K562 (cell line): ENCODE measurements around the gene PLIN5. TPM values are rescaled to one million over a fixed set of nuclear protein-coding genes. Genes with fewer than 3 reads are reported as not detected.

Source experiments
- ATAC-seq: fragments of 200-7000 bp; cut with Tn5 transposase; 3 replicates; pipeline ENCODE4 v1.9.1; 2020; ENCODE audit warnings: moderate library complexity
- BruUV-seq: library from RNA; stranded (reverse); fragments of 400-500 nt; replicated peaks from 2 replicates; lab custom pipeline; 2021; lab: Mats Ljungman, UMichigan
- CTCF ChIA-PET: fragments of 300-600 bp; formaldehyde crosslinking; extraction: SDS; loops from one replicate; lab custom pipeline; 2021; ENCODE audit warnings: low intra/inter-chr PET ratio; lab: Yijun Ruan, JAX
- POLR2A ChIA-PET: fragments of 300-600, 350-650 bp; sonication (Branson Sonifier 250); formaldehyde crosslinking; extraction: SDS; loops from one replicate; lab custom pipeline; 2021; ENCODE audit warnings: antibody characterized with exemption, inconsistent platforms; lab: Yijun Ruan, JAX
- DNase-seq, 4 experiments: peaks; one replicate each; pipeline versions ENCODE4 v3.0.0 to v3.0.0-alpha.2; 2011 to 2018; ENCODE audit warnings: low spot score in 3 of 4, mixed read lengths in 3 of 4; ENCODE audit errors: extremely low read depth in 1 of 4
- FAIRE-seq: peaks from 2 replicates; lab custom pipeline; 2011; peaks lifted over from hg19 to GRCh38; lab: Jason Lieb, UNC
- H2AFZ ChIP-seq: 2 replicates; pipeline ENCODE4 v1.6.0; 2011; ENCODE audit warnings: low read depth, low read length, control low read depth, inconsistent platforms
- H3K27ac ChIP-seq: fragments of 200-600 bp; 3 replicates; pipeline ENCODE4 v1.8.0; 2011; ENCODE audit warnings: low read depth, mild to moderate bottlenecking, control low read depth, inconsistent platforms, low read length, moderate library complexity, mixed read lengths; ENCODE audit errors: extremely low read depth
- H3K27me3 ChIP-seq, 2 experiments: fragments of 300-600 bp in 1 of 2; 2 replicates in 1 of 2; 3 replicates in 1 of 2; pipeline versions ENCODE4 v1.6.0 to v1.8.0; 2011; ENCODE audit warnings: inconsistent platforms in 2 of 2, low read length in 2 of 2, mild to moderate bottlenecking in 1 of 2, mixed read lengths in 1 of 2, moderate library complexity in 1 of 2; ENCODE audit not compliant: control insufficient read depth in 2 of 2, insufficient read depth in 2 of 2
- H3K36me3 ChIP-seq: fragments of 300-600 bp; 3 replicates; pipeline ENCODE4 v1.8.0; 2011; ENCODE audit warnings: mild to moderate bottlenecking, low read length, inconsistent platforms; ENCODE audit not compliant: control insufficient read depth, insufficient read depth
- H3K4me1 ChIP-seq, 2 experiments: fragments of 200-600 bp in 1 of 2; replicated peaks in 1 of 2; 2 replicates in 1 of 2; 3 replicates in 1 of 2; pipeline versions ENCODE4 v1.5.1 to v1.8.0; 2011; ENCODE audit warnings: inconsistent platforms in 2 of 2, low read length in 2 of 2, mild to moderate bottlenecking in 1 of 2, mixed read lengths in 1 of 2, moderate library complexity in 1 of 2; ENCODE audit not compliant: control insufficient read depth in 2 of 2, insufficient read depth in 2 of 2
- H3K4me2 ChIP-seq: 2 replicates; pipeline ENCODE4 v1.6.1; 2011; ENCODE audit warnings: low read length, control low read depth, inconsistent platforms, mixed read lengths; ENCODE audit not compliant: insufficient read depth
- H3K4me3 ChIP-seq: fragments of 200-600 bp; sonication (generic), shearing (Covaris generic); 2 replicates; pipeline ENCODE4 v1.5.1; 2016; ENCODE audit warnings: control low read depth, inconsistent platforms
- H3K79me2 ChIP-seq: fragments of 200-600 bp; 3 replicates; pipeline ENCODE4 v1.8.0; 2011; ENCODE audit warnings: low read length, inconsistent platforms; ENCODE audit not compliant: control insufficient read depth, insufficient read depth
- H3K9ac ChIP-seq, 2 experiments: 2 replicates each; pipeline versions ENCODE4 v1.6.0 to v1.6.1; 2011; ENCODE audit warnings: low read depth in 2 of 2, low read length in 2 of 2, control low read depth in 1 of 2, inconsistent platforms in 1 of 2, mild to moderate bottlenecking in 1 of 2, mixed read lengths in 1 of 2; ENCODE audit not compliant: insufficient read depth in 1 of 2
- H3K9me1 ChIP-seq: one replicate; pipeline ENCODE4 v1.6.0; 2011; ENCODE audit warnings: inconsistent platforms, mild to moderate bottlenecking, low read length, moderate library complexity; ENCODE audit not compliant: control insufficient read depth, insufficient read depth
- H3K9me3 ChIP-seq: replicated peaks from 2 replicates; pipeline ENCODE4 v1.5.1; 2011; ENCODE audit warnings: low read depth, low read length, inconsistent platforms; ENCODE audit not compliant: control insufficient read depth, insufficient read depth
- H4K20me1 ChIP-seq: replicated peaks from 2 replicates; pipeline ENCODE4 v1.6.1; 2011; ENCODE audit warnings: low read length, inconsistent platforms, mixed read lengths; ENCODE audit not compliant: control insufficient read depth, insufficient read depth
- REST ChIP-seq, 2 experiments: fragments of 450-650 bp; formaldehyde crosslinking in 1 of 2; IDR thresholded peaks; 2 replicates each; pipeline versions ENCODE4 v1.4.0 to v1.6.1; 2014 to 2020; ENCODE audit warnings: mild to moderate bottlenecking in 2 of 2, borderline replicate concordance in 1 of 2, low read depth in 1 of 2
- ZSCAN32 ChIP-seq: fragments of 450-650 bp; formaldehyde crosslinking; IDR thresholded peaks from 2 replicates; pipeline ENCODE4 v1.4.0; 2020; ENCODE audit warnings: mild to moderate bottlenecking, moderate library complexity
- WGBS: fragments of 100-300 bp; shearing (Covaris generic); methylation state at CpG from one replicate; pipeline ENCODE4 v1.1.6; 2016; ENCODE audit warnings: low coverage, mixed read lengths; ENCODE audit not compliant: insufficient coverage; ENCODE audit errors: missing lambda C conversion rate; 5-methylcytosine and 5-hydroxymethylcytosine counted together
- in situ Hi-C: fragments of 300-500 bp; cut with MboI; formaldehyde crosslinking; loops from 4 replicates; pipeline ENCODE4 v1.15.0; 2018; ENCODE audit warnings: inconsistent platforms, mixed read lengths
- intact Hi-C: fragments of 100-400 bp; cut with micrococcal nuclease; formaldehyde crosslinking; loops from 2 replicates; pipeline ENCODE4 v1.14.2; 2022
- polyA plus RNA-seq, 8 experiments: library from polyadenylated mRNA; depleted of rRNA in 4 of 8; stranded (reverse) in 5 of 8; unstranded in 3 of 8; fragments of >200 nt; fragmentation: Nextera tagmentation in 2 of 8; fragmentation: Illumina TruSeq in 1 of 8; extraction: Ambion mirVana in 2 of 8; extraction: Trizol in 1 of 8; gene quantifications; 2 replicates each; pipeline versions ENCODE4 v1.2.1 to v1.2.3, GENCODE V29; 2011 to 2014; ENCODE audit warnings: inconsistent platforms in 1 of 8, missing spikeins in 1 of 8
- total RNA-seq, 7 experiments: library from RNA; depleted of rRNA in 6 of 7; stranded (reverse); fragments of >200 nt in 6 of 7; fragmentation: Illumina TruSeq in 2 of 7; extraction: Trizol in 2 of 7; gene quantifications; 2 replicates each; pipeline versions ENCODE4 v1.2.1 to v1.2.3, GENCODE V29; 2011 to 2021; ENCODE audit warnings: low replicate concordance in 1 of 7

The PLIN5 gene
- total and polyA plus RNA-seq, 9 of the 15 experiments (the other 6 are each of a cell fraction or from before 2014, with no cell fraction given), result 0.04 to 1.3 (median 0.50) TPM

GRCh38 chr19:4496304-4496703, 38.7 kb downstream of the PLIN5 start:
- H3K79me2 ChIP-seq, result no peaks in the 10 kb centered on the region
- H3K36me3 ChIP-seq, result peaks cover 69% of the 10 kb centered on the region
- no peaks in the 10 kb centered on the region for H3K27me3 ChIP-seq
- intact Hi-C loops, result no loop called here
- in situ Hi-C loops, result no loop called here
- ChIA-PET CTCF (no interaction called here), POLR2A (no interaction called here)
- no peaks in the 10 kb centered on the region for H3K9me1 ChIP-seq
- no peak overlapping the region for H3K4me2 ChIP-seq
- DNase-seq (no peak), ATAC-seq (no peak), FAIRE-seq (no peak)
- no TSS peak for BruUV-seq
- no peak overlapping the region for H3K27ac ChIP-seq
- H3K9ac ChIP-seq, result no peak overlapping the region
- peaks cover 0 to 14% of the 10 kb centered on the region in 2 experiments; a peak in 1 of 5 replicates for H3K4me1 ChIP-seq
- H4K20me1 ChIP-seq, result no peaks in the 10 kb centered on the region
- peaks cover 3% of the 10 kb centered on the region; the same call in 1 of the 2 replicates for H3K9me3 ChIP-seq
- TF ChIP-seq ZSCAN32 (CRISPR knock-in tag) (no peak), REST (IDR thresholded peaks at IDR 0.05; ENCODE audit: borderline replicate concordance) (no peak), REST (CRISPR knock-in tag; IDR thresholded peaks at IDR 0.05; ENCODE audit: low read depth) (no peak)
- H3K4me3 ChIP-seq, result no peak overlapping the region
- WGBS, result 77% methylated on average over 9 of the region's 18 CpGs
- no peak overlapping the region for H2AFZ ChIP-seq
